ENCODE data around the gene FARP2. TPM values are rescaled to one million over a fixed set of nuclear protein-coding genes. Genes with fewer than 3 reads are reported as not detected.

The FARP2 gene
- total and polyA plus RNA-seq, 2 of the 4 experiments (the other 2 are of a cell fraction), result 17.1 to 30.8 TPM

- H3K9ac ChIP-seq (ENCODE audit: low read depth, low read length), result no peak overlapping the region
- dilution Hi-C loops (cut with HindIII; ENCODE audit: low sequenced_read_pairs, unreplicated experiment), result no loop called here
- H2AFZ ChIP-seq (replicated peaks; ENCODE audit: low read length, poor library complexity), result no peak overlapping the region
- H4K91ac ChIP-seq (ENCODE audit: insufficient read depth, low read depth, low read length), result no peak overlapping the region
- ATAC-seq (ENCODE audit: low read depth), result no peak
- H3K79me1 ChIP-seq (ENCODE audit: low read depth in 1 of 2, low read length in 2 of 2), result no peaks in the 10 kb centered on the region
- no peaks in the 10 kb centered on the region for H3K9me3 ChIP-seq (ENCODE audit: control insufficient read depth, insufficient read depth, low read length)
- no peaks in the 10 kb centered on the region for H4K20me1 ChIP-seq (ENCODE audit: insufficient read depth, low read length)
- H3K27me3 ChIP-seq (ENCODE audit: control insufficient read depth, insufficient read depth, low read length), result no peaks in the 10 kb centered on the region
- no peak for DNase-seq
- ChIA-PET CTCF (interaction anchor here (0.6 kb wide), 1 partner anchor 900 kb away, joined by 3 read pairs; no protein-coding TSS in a partner anchor), POLR2A (ENCODE audit: unreplicated experiment) (no interaction called here)
- no peak overlapping the region for H3K27ac ChIP-seq (ENCODE audit: insufficient read depth, low read length)
- BruUV-seq (replicated peaks), result no TSS peak
- H3K4me1 ChIP-seq (ENCODE audit: control insufficient read depth, insufficient read depth, low read length), result no peaks in the 10 kb centered on the region
- no peak overlapping the region for H2BK20ac ChIP-seq (ENCODE audit: low read depth, low read length)
- no peak overlapping the region for H3K18ac ChIP-seq (ENCODE audit: low read depth, low read length)
- H3K4me3 ChIP-seq (ENCODE audit: insufficient read depth, low read depth, low read length), result no peak overlapping the region
- H3K36me3 ChIP-seq (ENCODE audit: control insufficient read depth, insufficient read depth, low read length), result no peaks in the 10 kb centered on the region; the same call in 1 of the 2 replicates
- in situ Hi-C loops (cut with MboI; ENCODE audit: low sequenced_read_pairs), result no loop called here
- intact Hi-C loops (cut with micrococcal nuclease), result no loop called here
- no peaks in the 10 kb centered on the region; the same call in 1 of the 2 replicates for H3K9me1 ChIP-seq (ENCODE audit: insufficient read depth, low read length)
- no peak overlapping the region for H2BK5ac ChIP-seq (ENCODE audit: low read depth, low read length, poor library complexity, severe bottlenecking)
- no peak overlapping the region for H2AK9ac ChIP-seq (replicated peaks; ENCODE audit: low read depth, low read length, poor library complexity)
- H4K8ac ChIP-seq (ENCODE audit: low read depth in 2 of 2, low read length in 2 of 2), result no peak overlapping the region
- H2BK120ac ChIP-seq (ENCODE audit: low read depth, low read length), result no peak overlapping the region
- 87% methylated on average over 5 of the region's 19 CpGs; no CpG with 5 or more reads in 1 of the 2 experiments for WGBS, 2 experiments (ENCODE audit: extremely low coverage in 2 of 2, insufficient read length in 1 of 2)
- H3K23ac ChIP-seq (ENCODE audit: low read depth, low read length), result no peak overlapping the region
- H4K5ac ChIP-seq (ENCODE audit: low read depth, low read length), result no peak overlapping the region
- no peak overlapping the region for H2AK5ac ChIP-seq (ENCODE audit: low read depth, low read length)
- H2BK15ac ChIP-seq (ENCODE audit: low read depth, low read length), result no peak overlapping the region
- no peak overlapping the region for H3K14ac ChIP-seq (replicated peaks; ENCODE audit: low read depth, low read length)
- no peak overlapping the region for H3K4me2 ChIP-seq (ENCODE audit: low read depth, low read length)
- no peak overlapping the region for H3K4ac ChIP-seq (ENCODE audit: low read depth, low read length)
- H3K56ac ChIP-seq (ENCODE audit: extremely low read depth, insufficient read depth, low read length), result no peak overlapping the region
- TF ChIP-seq, protein P1, sequence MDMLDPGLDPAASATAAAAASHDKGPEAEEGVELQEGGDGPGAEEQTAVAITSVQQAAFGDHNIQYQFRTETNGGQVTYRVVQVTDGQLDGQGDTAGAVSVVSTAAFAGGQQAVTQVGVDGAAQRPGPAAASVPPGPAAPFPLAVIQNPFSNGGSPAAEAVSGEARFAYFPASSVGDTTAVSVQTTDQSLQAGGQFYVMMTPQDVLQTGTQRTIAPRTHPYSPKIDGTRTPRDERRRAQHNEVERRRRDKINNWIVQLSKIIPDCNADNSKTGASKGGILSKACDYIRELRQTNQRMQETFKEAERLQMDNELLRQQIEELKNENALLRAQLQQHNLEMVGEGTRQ (IDR thresholded peaks at IDR 0.05; ENCODE audit: low read depth, low read length), result no peak
- TF ChIP-seq FOS (IDR thresholded peaks at IDR 0.05; ENCODE audit: low read depth, low read length) (no peak), CEBPB (IDR thresholded peaks at IDR 0.05; ENCODE audit: low read depth, low read length) (no peak), MAFK (IDR thresholded peaks at IDR 0.05; ENCODE audit: low read depth, low read length) (no peak), NFE2L2 (IDR thresholded peaks at IDR 0.05; ENCODE audit: low read depth, low read length) (no peak), RAD21 (IDR thresholded peaks at IDR 0.05; ENCODE audit: low read length) (no peak), POLR2A (IDR thresholded peaks at IDR 0.05; ENCODE audit: low read depth, low read length) (no peak), CTCF (conservative IDR thresholded peaks at IDR 0.05; ENCODE audit: low read depth, low read length) (no peak), BHLHE40 (IDR thresholded peaks at IDR 0.05; ENCODE audit: low read depth, low read length) (no peak), RCOR1 (IDR thresholded peaks at IDR 0.05; ENCODE audit: insufficient replicate concordance, low read length) (no peak), MXI1 (IDR thresholded peaks at IDR 0.05; ENCODE audit: borderline replicate concordance, low read depth, low read length) (no peak), CHD1 (IDR thresholded peaks at IDR 0.05; ENCODE audit: low read depth, low read length) (no peak), RFX5 (IDR thresholded peaks at IDR 0.05; ENCODE audit: low read depth, low read length) (no peak)
- TF ChIP-seq, protein P2, sequence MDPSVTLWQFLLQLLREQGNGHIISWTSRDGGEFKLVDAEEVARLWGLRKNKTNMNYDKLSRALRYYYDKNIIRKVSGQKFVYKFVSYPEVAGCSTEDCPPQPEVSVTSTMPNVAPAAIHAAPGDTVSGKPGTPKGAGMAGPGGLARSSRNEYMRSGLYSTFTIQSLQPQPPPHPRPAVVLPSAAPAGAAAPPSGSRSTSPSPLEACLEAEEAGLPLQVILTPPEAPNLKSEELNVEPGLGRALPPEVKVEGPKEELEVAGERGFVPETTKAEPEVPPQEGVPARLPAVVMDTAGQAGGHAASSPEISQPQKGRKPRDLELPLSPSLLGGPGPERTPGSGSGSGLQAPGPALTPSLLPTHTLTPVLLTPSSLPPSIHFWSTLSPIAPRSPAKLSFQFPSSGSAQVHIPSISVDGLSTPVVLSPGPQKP (IDR thresholded peaks at IDR 0.05; ENCODE audit: borderline replicate concordance, low read depth, low read length), result no peak
These were observed 105.9 kb downstream of the FARP2 start for GRCh38 chr2:241461693-241462677.

All from IMR-90 (cell line).